Cardiac fibroblast (primary cell): ENCODE data around the gene MYADM.

Experiments used
- DNase-seq, 2 donors: peaks; one replicate each; pipeline versions ENCODE4 v3.0.0 to v3.0.0-alpha.2; 2010; ENCODE audit warnings: low read depth in 2 of 2
- H3K4me3 ChIP-seq, 2 donors: replicated peaks in 1 of 2; 1 replicate in 1 of 2; 2 replicates in 1 of 2; pipeline ENCODE4 v1.5.1; 2011; ENCODE audit warnings: low read depth in 2 of 2, low read length in 2 of 2, mild to moderate bottlenecking in 2 of 2, moderate library complexity in 1 of 2
- CTCF ChIP-seq: IDR thresholded peaks from one replicate; pipeline ENCODE4 v1.5.1; 2011; ENCODE audit warnings: low read depth, mild to moderate bottlenecking, low read length, inconsistent platforms

MYADM gene

GRCh38 chr19:53876651-53877224 lies 9.1 kb downstream of the MYADM start:
- H3K4me3 ChIP-seq: no peak overlapping the region
- DNase-seq: no peak

GRCh38 chr19:53877361-53877766 lies 9.7 kb downstream of the MYADM start:
- no peak for TF ChIP-seq CTCF
- DNase-seq: peak; percentile 38 to 47
- no peak overlapping the region for H3K4me3 ChIP-seq

More at GRCh38 chr19:53876651-53877224, 9.1 kb downstream of the MYADM start:
- TF ChIP-seq CTCF: no peak

- TF ChIP-seq CTCF: no peak
Measured at GRCh38 chr19:53878776-53879139, 11.1 kb downstream of the MYADM start.

GRCh38 chr19:53879140-53880081 lies 11.7 kb downstream of the MYADM start:
- TF ChIP-seq CTCF: no peak
- peak overlapping the region; percentile 55 to 57 for H3K4me3 ChIP-seq
- peak; percentile 87 to 95 for DNase-seq

More at GRCh38 chr19:53878776-53879139, 11.1 kb downstream of the MYADM start:
- DNase-seq: peak in 1 of 2 donors; percentile 30
- peak overlapping the region; percentile 55 to 57 for H3K4me3 ChIP-seq

GRCh38 chr19:53880711-53881481 lies 13.2 kb downstream of the MYADM start:
- DNase-seq: no peak
- no peak for TF ChIP-seq CTCF
- no peak overlapping the region for H3K4me3 ChIP-seq

GRCh38 chr19:53881482-53882390 lies 14.1 kb downstream of the MYADM start, which contains the start of gene PRKCG:
Gene PRKCG, plus strand, starts transcription at chr19:53882197. Its CDS starts 298 bp downstream, at chr19:53882495.
- no peak for DNase-seq
- TF ChIP-seq CTCF: no peak
- peak within 1 kb of the TSS; percentile 32 for H3K4me3 ChIP-seq
